Measurements from ENCODE around the gene PATJ. TPM values are rescaled to one million over a fixed set of nuclear protein-coding genes. Genes with fewer than 3 reads are reported as not detected.

The PATJ gene
- total and polyA plus RNA-seq, 2 experiments from 2014 or later, result 35.3 to 68.4 TPM

- Histone ChIP-seq H3K79me2 (replicated peaks; ENCODE audit: insufficient read depth) (peaks cover 67% of the 10 kb centered on the region), H3K27ac (ENCODE audit: low read depth) (peak within 1 kb of the TSS; percentile 97), H3F3A (replicated peaks; ENCODE audit: low read depth) (peaks cover 28% of the 10 kb centered on the region), H3K27me3 (ENCODE audit: insufficient read depth) (no peaks in the 10 kb centered on the region), H2AFZ (no peak within 1 kb of the TSS), H3K4me3 (peak within 1 kb of the TSS; percentile 78), H3K4me1 (ENCODE audit: insufficient read depth) (peaks cover 44% of the 10 kb centered on the region), H3K9me2 (ENCODE audit: insufficient read depth) (no peaks in the 10 kb centered on the region), H4K20me1 (replicated peaks; ENCODE audit: insufficient read depth) (peaks cover 11% of the 10 kb centered on the region), H3K36me3 (ENCODE audit: insufficient read depth) (peaks cover 17% of the 10 kb centered on the region; the same call in 1 of the 2 replicates), H3K4me2 (peak within 1 kb of the TSS; percentile 86)
- Mint-ChIP-seq H3K27ac (peak within 1 kb of the TSS; percentile 98), H3K9me3 (peaks cover 11% of the 10 kb centered on the region; the same call in 2 of the 3 replicates), H3K27me3 (ENCODE audit: insufficient read depth, low read depth, poor library complexity) (peaks cover 53% of the 10 kb centered on the region), H3K36me3 (ENCODE audit: low read depth) (peaks cover 56% of the 10 kb centered on the region), H3K4me3 (peak within 1 kb of the TSS; percentile 96), H3K4me1 (peaks cover 38% of the 10 kb centered on the region)
- ATAC-seq (peak; percentile 80), DNase-seq (ENCODE audit: low spot score) (peak; percentile 99)
- TF ChIP-seq CTCF (conservative IDR thresholded peaks at IDR 0.05; ENCODE audit: low read depth in 2 of 2), result no peak
- TF ChIP-seq ETS1 (IDR thresholded peaks at IDR 0.05), result peak; percentile 83; the same call in 1 of the 2 replicates
- no peak for TF ChIP-seq JUNB (IDR thresholded peaks at IDR 0.05; ENCODE audit: unreplicated experiment)
- TF ChIP-seq ZNF114 (CRISPR knock-in tag; IDR thresholded peaks at IDR 0.05), result no peak
- no peak for TF ChIP-seq ZNF462 (CRISPR knock-in tag; IDR thresholded peaks at IDR 0.05)
- TF ChIP-seq EZH2 (IDR thresholded peaks at IDR 0.05; ENCODE audit: low read depth, unreplicated experiment), result no peak
- TF ChIP-seq REST (IDR thresholded peaks at IDR 0.05; ENCODE audit: unreplicated experiment), result peak; percentile 38
- no peak for TF ChIP-seq EZH2phosphoT487 (IDR thresholded peaks at IDR 0.05; ENCODE audit: unreplicated experiment)
- no peak for TF ChIP-seq STAT1 (IDR thresholded peaks at IDR 0.05; ENCODE audit: unreplicated experiment)
- TF ChIP-seq CREB1 (CRISPR knock-in tag; IDR thresholded peaks at IDR 0.05; ENCODE audit: low read depth), result peak; percentile 38; the same call in 1 of the 2 replicates
- TF ChIP-seq POLR2AphosphoS5 (IDR thresholded peaks at IDR 0.05; ENCODE audit: low read depth), result peak; percentile 99
- TF ChIP-seq NANOG (IDR thresholded peaks at IDR 0.05; ENCODE audit: borderline replicate concordance), result peak; percentile 71; the same call in 1 of the 2 replicates
- no peak for TF ChIP-seq ZNF331 (CRISPR knock-in tag; IDR thresholded peaks at IDR 0.05; ENCODE audit: low read depth)
Measured at GRCh38 chr1:62194651-62195544, 452.6 kb downstream of the PATJ start, which contains the start of gene L1TD1. Gene L1TD1, plus strand, starts transcription at chr1:62194849. Its CDS starts 11,780 bp downstream, at chr1:62206629.
